HG03439 (cell line): ENCODE results near the gene FEV.

Experiments
- ATAC-seq: cut with Tn5 transposase; IDR thresholded peaks from one replicate; pipeline ENCODE4 v1.9.1; 2021; ENCODE audit warnings: mild to moderate bottlenecking, moderate library complexity; ENCODE audit not compliant: unreplicated experiment

Gene FEV

DNA sequence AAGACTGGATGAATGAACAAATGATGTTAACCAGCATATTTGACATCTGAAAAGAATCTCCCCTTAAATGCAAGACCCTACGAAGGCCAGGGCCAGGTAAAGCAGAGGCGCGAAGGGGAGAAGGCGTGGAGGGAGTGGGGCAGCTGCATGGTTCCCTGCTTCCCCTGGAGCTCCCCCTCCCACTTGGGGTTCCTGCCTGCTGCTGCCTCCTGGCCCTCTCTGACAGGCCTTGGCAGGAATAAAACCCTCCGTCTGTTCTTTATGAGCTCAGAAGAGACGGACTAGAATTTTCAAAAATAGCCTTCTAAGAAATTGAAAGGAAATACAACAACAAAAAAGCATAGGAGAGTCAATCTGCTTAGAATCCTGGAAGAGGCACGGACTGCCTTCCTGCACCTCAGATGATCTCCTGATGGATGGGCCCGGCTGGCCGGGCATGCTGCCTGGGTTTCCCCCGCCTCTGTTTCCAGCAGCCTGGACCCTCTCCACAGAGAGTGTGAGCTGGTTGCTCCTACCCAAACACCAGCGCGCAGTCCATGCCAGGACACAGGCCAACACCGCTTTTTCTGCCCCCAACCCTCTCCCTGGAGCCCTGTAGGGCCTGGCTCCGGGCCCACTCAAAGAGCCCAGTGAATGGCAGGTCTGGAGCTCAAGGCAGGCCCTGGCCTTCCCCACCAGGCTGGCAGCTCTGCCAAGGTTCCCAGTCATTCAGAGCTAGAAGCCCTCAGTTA, 32.4 kb upstream of the FEV start:
- ATAC-seq, result no peak

DNA sequence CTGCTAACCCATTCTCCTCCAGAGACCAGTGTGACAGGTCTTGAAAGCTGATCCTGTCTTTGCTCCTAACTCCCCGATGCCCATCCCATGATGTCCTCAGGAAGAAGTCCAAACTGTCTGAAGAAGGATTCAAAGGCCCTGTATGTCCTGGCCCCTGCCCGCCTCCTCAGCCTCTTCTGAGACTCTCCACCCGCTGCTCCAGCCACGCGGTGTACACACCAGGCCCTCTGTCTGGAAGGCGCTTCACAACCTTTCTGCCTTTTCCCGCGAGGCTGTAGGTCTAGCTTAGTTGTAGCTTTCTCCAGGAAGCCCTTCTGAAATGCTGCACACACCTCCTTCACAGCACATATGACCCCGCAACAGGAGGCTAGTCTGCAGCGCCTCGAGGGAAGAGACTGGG, 31.7 kb upstream of the FEV start:
- ATAC-seq, result no peak

DNA sequence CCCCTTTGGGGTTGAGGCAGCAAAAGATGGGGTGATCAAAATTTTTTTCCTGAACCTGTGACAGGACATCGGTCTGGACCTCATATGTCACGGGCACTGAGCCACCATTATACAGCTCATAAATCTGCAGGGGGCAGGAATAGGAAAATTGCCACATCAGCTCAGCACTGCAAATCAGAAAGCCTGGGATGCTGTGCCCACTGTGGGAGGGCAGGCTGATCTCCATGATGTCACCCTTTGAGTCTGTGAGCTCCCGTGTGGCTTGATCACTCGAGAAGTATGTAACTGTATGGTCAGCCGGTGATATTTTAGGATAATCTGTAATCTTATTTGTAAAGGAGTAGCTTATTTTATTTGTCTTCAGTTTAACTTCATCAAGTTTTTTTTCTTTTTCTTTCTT, 25.9 kb upstream of the FEV start:
- no peak for ATAC-seq

DNA sequence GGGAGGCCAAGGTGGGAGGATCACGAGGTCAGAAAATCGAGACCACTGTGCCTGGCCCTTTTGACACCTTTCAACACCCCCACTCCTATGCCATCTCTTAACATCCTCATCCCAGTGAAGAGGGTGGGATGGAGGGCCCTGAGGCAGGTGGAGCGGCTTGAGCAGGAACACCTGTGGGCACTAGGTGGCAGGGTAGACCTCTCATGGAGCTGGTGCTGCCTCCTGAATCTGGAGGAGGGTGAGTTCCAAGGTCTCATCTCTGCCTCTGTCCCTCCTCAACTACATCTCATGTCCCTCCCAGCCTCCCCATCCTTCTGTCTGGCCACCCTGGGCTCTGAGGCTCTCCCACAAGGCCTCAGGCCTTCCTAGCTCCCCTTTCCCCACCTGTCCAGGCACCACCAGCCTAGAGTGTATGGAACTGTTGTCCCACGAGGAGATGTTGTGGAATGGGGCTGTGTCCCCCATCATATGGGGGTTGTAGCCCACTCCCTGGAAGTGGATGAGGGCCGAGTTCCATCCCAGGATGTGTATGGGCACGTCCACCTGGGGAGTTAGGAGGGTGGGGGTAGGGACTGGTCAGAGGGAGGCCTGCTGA, 25.3 kb upstream of the FEV start:
- no peak for ATAC-seq

DNA sequence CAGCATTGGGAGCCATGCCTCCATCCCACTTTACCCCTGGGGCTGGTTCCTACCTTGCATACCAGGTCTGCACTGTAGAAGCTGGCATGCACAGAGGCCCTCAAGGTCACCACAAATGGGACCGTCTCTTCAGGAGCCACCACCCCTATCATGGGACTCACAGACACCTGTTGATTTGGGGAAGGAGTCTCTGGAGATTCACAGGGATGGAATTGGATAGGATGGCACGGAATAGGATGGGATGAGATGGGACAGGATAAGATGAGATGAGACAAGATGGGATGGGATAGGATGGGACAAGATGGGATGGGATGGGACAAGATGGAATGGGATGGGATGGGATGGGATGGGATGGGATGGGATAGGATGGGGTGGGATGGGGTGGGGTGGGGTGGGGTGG, 24.3 kb upstream of the FEV start:
- no peak for ATAC-seq

DNA sequence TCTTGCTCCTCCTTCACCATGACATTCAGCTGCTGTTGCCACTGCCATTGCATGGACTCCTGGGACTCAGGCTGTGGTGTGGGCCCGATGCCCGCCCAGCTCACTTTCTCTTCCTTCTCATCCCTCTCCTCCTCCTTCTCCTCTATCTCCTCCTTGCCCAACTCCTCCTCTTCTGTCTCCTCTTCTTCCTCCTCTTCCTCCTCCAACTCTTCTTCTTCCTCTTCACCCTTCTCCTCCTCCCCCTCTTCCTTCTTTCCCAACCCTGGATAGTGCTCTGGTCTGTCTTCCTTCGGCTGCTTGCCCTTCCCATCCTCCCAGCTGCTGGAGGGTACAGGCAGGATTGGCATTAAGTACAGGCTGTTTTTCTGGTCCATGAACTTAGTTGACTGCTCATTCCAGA, 19.0 kb upstream of the FEV start:
- no peak for ATAC-seq

DNA sequence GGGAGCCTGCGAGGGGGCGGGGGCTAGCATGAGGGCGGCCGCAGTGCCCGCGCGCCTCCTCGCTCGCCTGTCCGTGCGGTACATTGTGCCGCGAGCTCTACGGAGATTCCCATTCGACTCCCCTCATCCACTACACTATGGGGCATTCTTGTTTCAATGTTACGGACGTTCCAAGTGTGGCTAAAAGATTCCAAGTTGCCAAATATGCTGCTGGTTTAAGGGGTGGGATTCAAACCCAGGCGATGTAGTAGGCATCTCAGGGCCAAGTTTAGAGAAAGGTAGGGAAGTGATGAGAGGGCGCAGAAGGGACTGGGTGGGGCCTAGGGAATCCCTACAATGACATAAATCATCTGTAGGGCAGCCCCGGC, 18.3 kb upstream of the FEV start:
- ATAC-seq, result no peak

DNA sequence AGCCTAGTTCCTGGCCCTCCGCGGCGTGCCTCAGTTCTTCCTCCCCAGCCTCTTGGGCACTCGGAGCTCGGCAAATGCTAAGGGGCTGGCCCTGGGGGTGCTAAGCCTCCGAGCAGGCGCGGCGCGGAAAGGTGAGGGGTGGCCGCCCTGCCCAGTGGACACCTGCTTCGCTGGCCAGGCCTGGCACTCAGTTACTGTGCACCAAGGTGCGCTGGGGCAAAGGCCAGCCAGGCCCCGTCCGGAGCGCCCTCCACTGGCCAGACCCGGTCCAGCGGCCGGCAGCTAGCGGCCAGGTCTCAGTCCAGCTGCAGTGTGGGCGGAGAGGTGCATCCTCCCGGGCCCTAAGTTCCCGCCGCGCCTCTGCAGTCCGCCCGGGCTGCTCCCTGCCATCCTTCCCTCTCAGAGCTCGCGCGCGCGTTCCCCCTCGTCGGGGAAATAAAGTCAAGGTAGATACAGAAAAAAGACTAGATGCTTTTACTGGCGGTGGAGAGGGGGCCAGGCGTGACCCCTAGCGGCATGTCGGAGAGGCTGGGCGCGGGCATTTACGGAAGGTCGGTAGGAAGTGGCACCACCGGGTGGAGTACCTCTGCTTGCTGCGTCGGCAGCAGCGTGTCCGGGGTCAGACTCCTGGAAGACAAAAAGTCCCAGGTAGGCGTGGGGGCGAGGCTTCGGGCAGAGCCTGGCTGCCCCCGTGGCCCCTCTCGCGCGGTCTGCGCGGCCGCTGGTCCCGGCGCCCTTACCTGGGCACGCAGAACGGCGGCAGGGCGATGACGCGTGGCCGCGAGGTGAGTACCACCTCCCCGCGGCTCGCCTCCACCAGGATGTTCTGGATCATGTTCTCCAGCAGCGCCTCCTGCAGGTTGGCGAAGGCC, 17.6 kb upstream of the FEV start:
- no peak for ATAC-seq

DNA sequence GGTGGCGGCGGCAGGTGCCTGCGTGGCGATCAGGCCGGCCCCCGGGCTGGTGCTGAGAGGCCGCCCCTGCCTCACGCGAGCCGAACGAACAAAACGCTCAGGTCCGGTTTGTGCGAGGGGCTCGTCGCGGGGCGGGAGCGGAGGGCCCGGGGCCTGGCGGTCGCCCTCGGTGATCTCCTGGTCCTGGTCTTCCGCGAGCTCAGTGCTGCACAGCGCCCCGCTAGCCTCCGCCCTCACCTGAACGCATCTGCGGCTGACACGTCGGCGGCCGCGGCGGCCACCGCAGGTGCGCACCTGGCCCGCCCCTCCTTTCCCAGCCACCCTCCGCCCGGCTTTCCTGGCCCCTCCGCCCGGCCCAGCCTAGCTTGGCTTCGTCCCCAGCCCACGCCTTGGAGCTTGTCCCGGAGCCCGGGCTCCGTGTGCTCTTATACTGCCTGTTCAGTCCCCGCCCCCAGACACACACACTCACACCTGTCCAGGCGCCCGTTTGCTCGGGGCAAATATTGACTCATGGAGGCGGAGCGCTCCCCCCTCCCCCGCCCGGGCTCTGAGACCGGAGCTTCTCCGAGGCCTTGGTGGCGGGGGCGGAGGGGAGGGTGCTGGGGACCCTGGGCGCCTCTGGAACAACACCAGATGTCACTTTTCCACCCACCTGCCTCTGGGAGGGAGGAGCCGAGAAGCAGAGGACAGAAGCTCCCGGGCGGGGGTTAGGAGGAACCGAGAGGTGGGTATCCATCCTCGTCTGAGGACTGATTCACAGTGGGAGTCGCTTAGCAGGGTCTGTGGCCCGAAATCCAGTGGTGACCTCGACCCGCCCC, 16.8 kb upstream of the FEV start:
- ATAC-seq, result no peak

DNA sequence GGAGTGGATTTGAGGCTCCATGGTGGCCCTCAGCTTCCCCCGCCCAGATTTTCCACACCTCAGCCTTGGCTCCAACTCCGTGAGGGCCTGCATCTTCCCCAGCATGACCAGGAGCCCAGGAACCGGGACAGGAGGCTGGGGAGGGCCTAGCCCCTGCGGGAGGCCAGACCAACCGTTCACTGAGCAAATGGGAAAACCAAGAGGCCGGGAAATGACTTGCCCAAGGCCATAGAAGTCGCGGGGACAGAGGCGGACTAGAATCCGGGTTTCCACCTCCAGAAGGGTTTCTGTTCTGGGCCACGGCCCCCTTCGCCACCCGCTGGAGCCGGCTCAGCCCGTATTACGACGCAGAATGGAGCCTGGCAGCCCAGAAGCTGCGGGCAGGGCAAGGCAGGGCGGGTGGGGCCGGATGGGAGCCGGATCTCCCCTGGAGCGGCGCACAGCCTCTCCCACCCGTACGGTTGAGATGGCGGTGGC, 16.2 kb upstream of the FEV start:
- no peak for ATAC-seq

DNA sequence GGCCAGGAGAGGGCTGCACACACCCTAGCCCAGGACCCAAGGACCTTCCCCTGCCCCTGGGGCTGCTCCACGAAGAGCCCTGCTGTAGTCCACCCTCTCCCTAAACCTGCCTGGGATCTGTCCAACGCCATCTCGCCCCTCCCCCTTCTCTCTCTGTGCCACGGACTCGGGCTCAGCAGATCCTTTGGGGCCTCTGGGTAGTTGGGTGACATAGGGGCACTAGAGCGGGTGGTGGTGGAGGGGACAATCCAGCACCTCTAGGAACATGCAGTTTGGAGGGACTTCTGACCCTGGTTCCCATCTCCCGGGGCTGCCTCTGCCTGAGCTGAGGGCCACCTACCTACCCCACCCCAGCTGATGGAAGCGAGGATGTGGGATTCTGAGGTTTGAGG, 15.6 kb upstream of the FEV start:
- ATAC-seq, result no peak

DNA sequence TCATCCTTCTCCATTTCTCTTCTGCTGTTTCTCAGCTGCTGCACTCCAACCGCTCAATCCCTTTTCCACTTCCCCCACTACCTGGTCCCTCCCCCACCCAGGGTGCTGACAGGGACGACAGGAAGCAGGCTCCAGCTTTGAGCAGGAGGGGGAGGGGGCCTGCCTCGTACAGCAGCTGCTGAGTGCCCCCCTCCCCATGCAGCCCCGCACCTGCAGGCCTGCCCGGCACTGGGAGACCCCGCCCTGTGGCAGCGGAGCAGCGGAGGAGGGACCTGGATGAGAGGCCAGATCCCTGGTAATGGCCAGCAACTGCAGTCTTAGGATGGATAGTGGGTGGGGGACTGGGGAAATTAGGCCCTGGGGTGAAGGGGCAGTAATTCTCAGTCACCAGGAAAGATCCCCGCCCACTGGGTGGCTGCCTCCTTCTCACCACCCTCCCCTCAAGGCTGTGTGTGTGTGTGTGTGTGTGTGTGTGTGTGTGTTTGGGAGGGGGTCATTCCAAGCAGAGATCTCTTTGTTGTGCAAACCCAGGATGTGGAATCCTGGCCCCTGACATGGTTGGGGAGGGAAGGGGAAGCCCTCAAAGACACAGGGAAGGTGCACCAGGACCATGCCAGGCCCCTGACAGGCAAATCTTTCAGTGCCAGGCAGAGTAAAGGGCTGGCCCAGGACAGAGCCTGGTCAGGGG, 15.0 kb upstream of the FEV start:
- no peak for ATAC-seq

DNA sequence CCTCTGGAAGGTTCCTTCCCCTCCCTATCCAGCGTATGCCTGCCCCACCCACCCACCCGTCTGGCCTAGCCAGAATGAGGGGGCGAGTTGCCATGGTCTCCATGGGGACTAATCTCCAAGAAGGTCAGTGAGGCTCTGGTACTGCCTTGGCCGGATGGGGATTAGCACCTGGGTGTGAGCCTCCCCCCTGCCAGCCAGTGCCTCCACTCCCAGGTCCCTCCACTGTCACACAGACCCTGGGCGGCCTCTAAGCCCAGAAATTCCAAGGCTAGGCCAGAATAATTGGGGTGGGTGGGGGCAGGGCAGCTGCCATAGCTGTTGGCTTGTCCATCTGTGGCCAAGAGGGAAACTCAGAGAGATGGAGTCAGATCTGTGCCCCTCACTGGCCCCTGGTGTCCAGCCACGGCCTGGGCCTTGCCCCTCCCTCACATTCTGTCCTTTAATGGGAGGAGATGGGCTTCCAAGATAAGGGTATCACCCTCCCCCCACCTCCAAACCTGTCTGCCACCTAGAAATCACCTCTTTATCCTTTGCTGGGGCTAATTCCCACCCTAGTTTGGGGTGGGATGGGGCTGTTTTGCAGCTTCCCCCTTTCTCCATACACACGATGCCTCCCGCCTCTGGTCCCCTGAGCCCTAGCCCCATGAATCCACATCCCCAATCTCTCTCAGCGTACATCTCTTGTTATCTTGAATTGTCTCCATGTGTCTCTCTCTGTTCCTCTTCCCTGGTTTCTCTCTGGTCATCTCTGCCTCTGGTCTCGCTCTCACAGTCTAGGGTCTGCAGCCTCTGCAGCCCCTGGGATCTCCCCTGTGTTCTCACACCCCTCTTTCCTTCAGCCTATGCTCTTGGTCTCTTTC, 14.3 kb upstream of the FEV start:
- ATAC-seq, result no peak

DNA sequence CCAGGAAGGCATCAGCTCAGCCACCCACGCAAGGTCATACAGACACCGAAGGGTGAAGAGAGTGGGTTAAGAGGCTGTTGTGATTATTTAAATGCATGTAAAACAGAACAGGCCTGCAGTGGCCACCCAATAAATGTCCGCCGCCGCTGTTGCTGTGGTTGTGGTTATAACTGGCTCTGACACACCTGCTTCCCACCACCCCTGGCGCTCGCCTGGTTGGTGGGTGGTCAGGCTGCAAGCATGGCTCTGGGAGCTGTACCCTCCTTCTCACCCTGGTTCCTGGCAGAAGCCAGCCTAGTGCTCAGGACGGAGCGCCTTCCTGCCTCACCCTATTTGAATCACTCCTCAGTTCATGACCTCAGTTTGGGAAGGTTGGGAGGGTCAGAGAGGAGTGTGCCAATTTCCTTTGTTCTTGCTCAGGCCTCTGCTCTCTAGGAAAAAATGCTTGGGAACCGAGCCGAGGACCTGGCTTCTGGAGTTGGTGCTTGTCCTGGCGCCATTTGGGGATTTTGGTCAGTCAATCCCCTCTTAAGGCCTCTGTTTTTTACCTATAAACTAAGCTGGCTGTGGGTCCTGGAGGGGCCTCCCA, 13.5 kb upstream of the FEV start:
- no peak for ATAC-seq

DNA sequence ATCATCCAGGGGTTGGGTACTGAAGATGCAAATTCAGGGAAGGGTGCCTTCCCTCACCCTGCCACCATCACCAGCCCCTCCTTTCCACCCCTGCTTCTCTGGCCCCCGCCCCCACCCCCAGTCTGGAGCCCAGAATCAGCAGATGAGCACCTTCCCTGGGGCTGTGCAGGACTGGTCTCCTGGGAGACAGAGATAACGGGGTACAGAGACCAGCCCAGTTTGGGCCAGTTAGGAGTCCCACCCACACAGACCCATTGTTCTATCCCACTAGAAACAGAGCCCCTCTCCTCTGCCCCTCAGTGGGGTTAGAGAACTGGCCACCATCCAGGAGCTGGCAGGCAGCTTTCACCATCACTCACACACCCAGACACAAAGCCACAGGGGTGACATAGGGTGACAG, 12.7 kb upstream of the FEV start:
- ATAC-seq, result no peak

DNA sequence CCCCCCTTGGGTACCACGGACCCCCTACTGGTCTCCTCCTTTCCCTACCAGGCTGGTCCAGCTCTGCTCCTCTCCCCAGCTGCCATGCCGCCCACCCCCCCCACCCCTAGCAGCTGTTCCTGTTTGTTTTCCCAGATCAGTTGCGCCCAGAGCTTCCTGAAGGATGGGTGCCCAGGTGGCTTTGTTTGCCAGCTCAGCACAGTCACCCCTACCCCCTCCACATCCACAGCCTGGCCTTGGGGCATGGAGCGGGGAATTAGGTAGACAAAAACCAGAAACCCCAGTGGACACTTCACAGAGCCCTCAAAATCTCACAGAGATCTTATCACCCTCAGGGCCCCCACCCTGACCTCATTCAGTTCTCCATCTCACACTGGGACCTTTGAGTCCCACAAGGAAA, 12.0 kb upstream of the FEV start:
- ATAC-seq, result no peak

DNA sequence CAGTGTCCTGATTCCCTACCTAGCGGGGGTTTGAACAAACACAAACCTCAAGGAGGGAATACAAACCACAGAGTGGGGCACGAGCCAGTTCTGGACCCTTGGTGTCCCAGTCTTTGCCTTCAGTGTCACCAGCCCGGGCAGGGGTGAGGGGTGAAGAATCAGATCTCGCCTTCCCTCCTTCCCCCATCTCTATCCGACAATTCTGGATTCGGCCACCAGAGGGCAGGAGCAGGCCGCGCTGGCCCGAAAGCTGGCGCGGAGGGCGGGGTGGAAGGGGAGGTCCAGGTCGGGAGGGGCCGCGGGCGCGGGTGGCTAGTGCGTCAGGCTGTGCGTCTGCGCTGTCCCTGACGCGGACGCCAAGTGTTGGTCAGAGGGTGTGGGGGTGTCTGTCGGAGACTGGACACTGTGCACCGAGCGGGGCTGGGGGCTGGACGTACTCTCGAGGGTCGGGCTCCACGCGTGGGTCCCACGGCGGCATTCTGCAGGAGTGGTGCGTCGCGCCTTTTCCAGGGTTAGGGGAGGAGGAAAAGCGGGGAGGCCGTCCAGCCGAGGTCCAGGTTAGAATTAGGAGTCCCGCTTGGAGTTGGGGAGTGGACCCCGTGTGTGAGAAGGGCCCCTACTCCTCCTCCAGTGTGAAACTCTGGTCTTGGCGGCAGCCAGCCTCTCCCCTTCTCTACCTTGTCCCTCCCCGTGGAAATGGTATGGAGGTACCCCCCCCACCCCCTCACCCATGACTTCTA, 11.2 kb upstream of the FEV start:
- ATAC-seq, result no peak

DNA sequence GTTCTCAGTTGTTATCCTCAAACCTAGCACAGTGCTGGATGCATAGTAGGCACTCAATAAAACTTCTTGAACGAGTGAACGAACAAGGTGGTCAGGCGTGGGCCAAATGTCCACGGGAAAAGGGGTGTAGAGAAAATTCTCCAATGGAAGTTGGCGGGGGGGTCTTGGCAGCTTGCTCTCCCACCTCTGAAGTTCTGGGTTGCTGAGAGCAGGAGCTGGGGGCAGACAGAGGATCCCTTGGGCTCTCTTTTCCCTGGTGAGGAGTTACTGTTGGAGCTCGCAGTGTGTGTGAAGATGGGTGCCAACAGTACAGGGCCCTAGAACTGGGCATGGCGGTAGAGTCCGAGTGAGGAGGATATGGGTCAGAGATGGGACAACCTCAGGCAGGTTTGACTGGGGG, 10.6 kb upstream of the FEV start:
- ATAC-seq, result no peak
